A673 (cell line): ENCODE measurements around the gene FOXK1. TPM values are rescaled to one million over a fixed set of nuclear protein-coding genes. Genes with fewer than 3 reads are reported as not detected.
A peak's percentile ranks its signal among the peaks of the same experiment; 100 is the strongest.

Experiments
- BruUV-seq: library from RNA; stranded (reverse); fragments of 400-500 nt; replicated peaks from 2 replicates; lab custom pipeline; 2021; lab: Mats Ljungman, UMichigan
- CTCF ChIA-PET: fragments of 300-600 bp; sonication (Branson Sonifier 250); formaldehyde crosslinking; loops from one replicate; lab custom pipeline; 2022; ENCODE audit warnings: antibody characterized with exemption; lab: Charles Lee
- POLR2A ChIA-PET: fragments of 300-600 bp; sonication (Branson Sonifier 250); formaldehyde crosslinking; loops from one replicate; lab custom pipeline; 2022; ENCODE audit warnings: antibody characterized with exemption; ENCODE audit not compliant: low non-redundant PET; lab: Charles Lee
- DNase-seq: peaks from one replicate; pipeline ENCODE4 v3.0.0-alpha.2; 2015; ENCODE audit warnings: low spot score
- H3K27ac ChIP-seq: fragments of 200-600 bp; sonication (generic); 2 replicates; pipeline ENCODE4 v1.5.1; 2016; ENCODE audit warnings: mixed run types, low read depth, mild to moderate bottlenecking, mixed read lengths, antibody characterized with exemption, low read length; ENCODE audit not compliant: poor library complexity, severe bottlenecking
- H3K27me3 ChIP-seq: fragments of 200-600 bp; sonication (generic); replicated peaks from 2 replicates; pipeline ENCODE4 v1.6.1; 2017; ENCODE audit warnings: mixed run types, low read depth, mild to moderate bottlenecking, mixed read lengths, antibody characterized with exemption, low read length; ENCODE audit not compliant: insufficient read depth, poor library complexity
- H3K36me3 ChIP-seq: fragments of 200-600 bp; sonication (generic); 2 replicates; pipeline ENCODE4 v1.6.1; 2016; ENCODE audit warnings: mixed run types, mild to moderate bottlenecking, mixed read lengths, antibody characterized with exemption, low read length; ENCODE audit not compliant: insufficient read depth, poor library complexity, severe bottlenecking
- H3K4me1 ChIP-seq: fragments of 200-600 bp; sonication (generic); 2 replicates; pipeline ENCODE4 v1.6.1; 2017; ENCODE audit warnings: mixed run types, mild to moderate bottlenecking, mixed read lengths, antibody characterized with exemption, low read length; ENCODE audit not compliant: insufficient read depth, poor library complexity, severe bottlenecking
- H3K4me3 ChIP-seq: fragments of 200-600 bp; sonication (generic); 2 replicates; pipeline ENCODE4 v1.5.1; 2016; ENCODE audit warnings: low read depth, mixed run types, mild to moderate bottlenecking, mixed read lengths, low read length; ENCODE audit not compliant: poor library complexity, severe bottlenecking
- H3K9me3 ChIP-seq: fragments of 200-600 bp; sonication (generic); 2 replicates; pipeline ENCODE4 v1.6.1; 2016; ENCODE audit warnings: mixed run types, low read depth, mild to moderate bottlenecking, mixed read lengths, antibody characterized with exemption, low read length; ENCODE audit not compliant: poor library complexity, severe bottlenecking
- EZH2 ChIP-seq: fragments of 200-600 bp; sonication (generic); IDR thresholded peaks from 2 replicates; pipeline ENCODE4 v1.6.1; 2017; ENCODE audit warnings: borderline replicate concordance, low read depth, mild to moderate bottlenecking, mixed read lengths, antibody characterized with exemption, low read length; ENCODE audit not compliant: poor library complexity, severe bottlenecking
- intact Hi-C: fragments of 100-400 bp; cut with micrococcal nuclease; formaldehyde crosslinking; loops from one replicate; pipeline ENCODE4 v1.10.0; 2022; ENCODE audit not compliant: unreplicated experiment
- total RNA-seq: library from RNA; stranded (reverse); gene quantifications from 2 replicates; pipeline ENCODE4 v1.2.3, GENCODE V29; 2021
- TF ChIP-seq, protein P1 (sequence below): fragments of 300-800, 200-600 bp; sonication (generic); conservative IDR thresholded peaks from 2 replicates; pipeline ENCODE4 v1.5.1; 2017; ENCODE audit warnings: low read depth, mild to moderate bottlenecking, antibody characterized with exemption, low read length, moderate library complexity, mixed read lengths

Gene FOXK1
- total RNA-seq, 1 experiment from 2014 or later = 43.8 TPM

DNA sequence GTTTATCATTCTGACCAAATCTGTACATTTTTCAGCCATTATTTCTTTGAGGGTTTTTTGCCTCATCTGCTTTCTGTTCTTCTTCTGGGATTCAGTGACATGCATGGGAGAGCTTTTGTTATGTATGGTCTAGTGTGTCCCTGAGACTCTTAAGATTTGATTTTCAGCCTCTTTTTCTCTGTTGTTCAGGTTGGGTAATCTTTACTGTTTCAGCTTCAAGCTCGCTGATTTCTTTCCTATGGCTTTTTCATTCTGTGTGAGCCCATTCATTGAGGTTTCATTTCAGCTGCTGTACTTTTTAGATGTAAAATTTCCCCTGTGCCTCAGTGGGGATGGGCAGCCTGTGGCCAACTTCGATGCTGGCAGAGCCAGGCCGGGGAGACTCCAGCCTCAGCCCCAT, 38.1 kb downstream of the FOXK1 start:
- Histone ChIP-seq H3K36me3 (no peaks in the 10 kb centered on the region), H3K27ac (peak overlapping the region; percentile 34), H3K4me3 (no peak overlapping the region), H3K9me3 (no peaks in the 10 kb centered on the region), H3K27me3 (no peaks in the 10 kb centered on the region), H3K4me1 (peaks cover 18% of the 10 kb centered on the region)
- TF ChIP-seq, protein P1, sequence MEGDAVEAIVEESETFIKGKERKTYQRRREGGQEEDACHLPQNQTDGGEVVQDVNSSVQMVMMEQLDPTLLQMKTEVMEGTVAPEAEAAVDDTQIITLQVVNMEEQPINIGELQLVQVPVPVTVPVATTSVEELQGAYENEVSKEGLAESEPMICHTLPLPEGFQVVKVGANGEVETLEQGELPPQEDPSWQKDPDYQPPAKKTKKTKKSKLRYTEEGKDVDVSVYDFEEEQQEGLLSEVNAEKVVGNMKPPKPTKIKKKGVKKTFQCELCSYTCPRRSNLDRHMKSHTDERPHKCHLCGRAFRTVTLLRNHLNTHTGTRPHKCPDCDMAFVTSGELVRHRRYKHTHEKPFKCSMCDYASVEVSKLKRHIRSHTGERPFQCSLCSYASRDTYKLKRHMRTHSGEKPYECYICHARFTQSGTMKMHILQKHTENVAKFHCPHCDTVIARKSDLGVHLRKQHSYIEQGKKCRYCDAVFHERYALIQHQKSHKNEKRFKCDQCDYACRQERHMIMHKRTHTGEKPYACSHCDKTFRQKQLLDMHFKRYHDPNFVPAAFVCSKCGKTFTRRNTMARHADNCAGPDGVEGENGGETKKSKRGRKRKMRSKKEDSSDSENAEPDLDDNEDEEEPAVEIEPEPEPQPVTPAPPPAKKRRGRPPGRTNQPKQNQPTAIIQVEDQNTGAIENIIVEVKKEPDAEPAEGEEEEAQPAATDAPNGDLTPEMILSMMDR = no peak
- TF ChIP-seq EZH2 = no peak
- no peak for DNase-seq
- POLR2A ChIA-PET = no interaction called here
- intact Hi-C loops = no loop called here
- CTCF ChIA-PET = no interaction called here
- BruUV-seq = no TSS peak

GRCh38 chr7:4722308-4722707, 40.2 kb downstream of the FOXK1 start:
- CTCF ChIA-PET = no interaction called here
- intact Hi-C loops = no loop called here
- no TSS peak for BruUV-seq
- POLR2A ChIA-PET = no interaction called here
- Histone ChIP-seq H3K9me3 (no peaks in the 10 kb centered on the region), H3K4me3 (no peak overlapping the region), H3K27ac (no peak overlapping the region), H3K27me3 (no peaks in the 10 kb centered on the region), H3K4me1 (peaks cover 15% of the 10 kb centered on the region), H3K36me3 (no peaks in the 10 kb centered on the region)
- TF ChIP-seq, protein P1 = no peak
- no peak for TF ChIP-seq EZH2
- no peak for DNase-seq

GRCh38 chr7:4722960-4723630, 41.0 kb downstream of the FOXK1 start:
- H3K4me1 ChIP-seq = peaks cover 15% of the 10 kb centered on the region
- H3K27me3 ChIP-seq = no peaks in the 10 kb centered on the region
- CTCF ChIA-PET = no interaction called here
- no TSS peak for BruUV-seq
- H3K36me3 ChIP-seq = no peaks in the 10 kb centered on the region
- no peak overlapping the region for H3K4me3 ChIP-seq
- intact Hi-C loops = no loop called here
- no peak for DNase-seq
- H3K9me3 ChIP-seq = no peaks in the 10 kb centered on the region
- POLR2A ChIA-PET = no interaction called here
- no peak for TF ChIP-seq EZH2
- TF ChIP-seq, protein P1 = no peak
- H3K27ac ChIP-seq = no peak overlapping the region
